A673 (cell line): ENCODE measurements around the gene RASGEF1C.

Experiments
- CTCF ChIP-seq: fragments of 300-800, 200-600 bp; sonication (generic); conservative IDR thresholded peaks from 2 replicates; pipeline ENCODE4 v1.5.1; 2017; ENCODE audit warnings: low read depth, mild to moderate bottlenecking, antibody characterized with exemption, low read length, moderate library complexity, mixed read lengths
- EZH2 ChIP-seq: fragments of 200-600 bp; sonication (generic); IDR thresholded peaks from 2 replicates; pipeline ENCODE4 v1.6.1; 2017; ENCODE audit warnings: borderline replicate concordance, low read depth, mild to moderate bottlenecking, mixed read lengths, antibody characterized with exemption, low read length; ENCODE audit not compliant: poor library complexity, severe bottlenecking

- TF ChIP-seq CTCF (no peak), EZH2 (no peak)
Measured at GRCh38 chr5:180071531-180072255, 137.3 kb downstream of the RASGEF1C start, which contains the start of gene RNF130.
